ENCODE results near the gene LIPH.

DNA sequence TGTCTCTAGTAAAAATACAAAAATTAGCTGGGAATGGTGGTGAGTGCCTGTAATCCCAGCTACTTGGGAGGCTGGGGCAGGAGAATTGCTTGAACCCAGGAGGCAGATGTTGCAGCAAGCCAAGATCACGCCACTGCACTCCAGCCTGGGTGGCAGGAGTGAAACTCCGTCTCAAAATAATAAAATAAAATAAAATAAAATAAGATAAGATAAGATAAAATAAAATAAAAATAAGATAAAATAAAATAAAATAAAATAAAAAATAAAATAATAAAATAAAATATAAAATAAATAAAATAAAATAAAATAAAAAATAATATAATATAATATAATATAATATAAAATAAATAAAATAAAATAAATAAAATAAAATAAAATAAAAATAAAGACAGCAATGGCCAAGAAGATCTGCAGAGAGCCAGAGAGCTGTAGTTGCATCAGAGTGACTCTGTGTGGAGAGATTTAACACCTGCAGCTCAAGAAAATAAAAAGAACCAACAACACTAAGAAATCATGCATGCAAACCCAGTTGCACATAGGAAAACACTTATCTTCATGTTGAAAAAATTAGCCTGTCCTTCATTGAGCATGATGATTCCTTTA is 25.9 kb downstream of the LIPH start:
- TF ChIP-seq, protein P1, sequence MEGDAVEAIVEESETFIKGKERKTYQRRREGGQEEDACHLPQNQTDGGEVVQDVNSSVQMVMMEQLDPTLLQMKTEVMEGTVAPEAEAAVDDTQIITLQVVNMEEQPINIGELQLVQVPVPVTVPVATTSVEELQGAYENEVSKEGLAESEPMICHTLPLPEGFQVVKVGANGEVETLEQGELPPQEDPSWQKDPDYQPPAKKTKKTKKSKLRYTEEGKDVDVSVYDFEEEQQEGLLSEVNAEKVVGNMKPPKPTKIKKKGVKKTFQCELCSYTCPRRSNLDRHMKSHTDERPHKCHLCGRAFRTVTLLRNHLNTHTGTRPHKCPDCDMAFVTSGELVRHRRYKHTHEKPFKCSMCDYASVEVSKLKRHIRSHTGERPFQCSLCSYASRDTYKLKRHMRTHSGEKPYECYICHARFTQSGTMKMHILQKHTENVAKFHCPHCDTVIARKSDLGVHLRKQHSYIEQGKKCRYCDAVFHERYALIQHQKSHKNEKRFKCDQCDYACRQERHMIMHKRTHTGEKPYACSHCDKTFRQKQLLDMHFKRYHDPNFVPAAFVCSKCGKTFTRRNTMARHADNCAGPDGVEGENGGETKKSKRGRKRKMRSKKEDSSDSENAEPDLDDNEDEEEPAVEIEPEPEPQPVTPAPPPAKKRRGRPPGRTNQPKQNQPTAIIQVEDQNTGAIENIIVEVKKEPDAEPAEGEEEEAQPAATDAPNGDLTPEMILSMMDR (IDR thresholded peaks at IDR 0.05; ENCODE audit: low read depth, low read length): no peak
- TF ChIP-seq EZH2phosphoT487 (IDR thresholded peaks at IDR 0.05; ENCODE audit: low read depth): no peak

All from OCI-LY3 (cell line).